HepG2 (cell line): ENCODE measurements around the gene NRBP1. TPM values are rescaled to one million over a fixed set of nuclear protein-coding genes. Genes with fewer than 3 reads are reported as not detected.
A peak's percentile ranks its signal among the peaks of the same experiment; 100 is the strongest.

Source experiments
- ATF1 ChIP-seq: IDR thresholded peaks from 2 replicates; pipeline ENCODE4 v1.6.1; 2016; ENCODE audit warnings: mild to moderate bottlenecking, control low read depth
- BCL3 ChIP-seq: sonication (generic); formaldehyde crosslinking; IDR thresholded peaks from 2 replicates; pipeline ENCODE4 v1.5.1; 2020; ENCODE audit warnings: mild to moderate bottlenecking, missing genetic modification reagents, moderate library complexity
- CBX2 ChIP-seq, 2 experiments: fragments of 200-600 bp in 1 of 2; sonication (generic); formaldehyde crosslinking in 1 of 2; IDR thresholded peaks; 2 replicates each; pipeline versions ENCODE4 v1.7.0 to v1.8.1; 2018 to 2022; ENCODE audit warnings: low read depth in 2 of 2, low read length in 1 of 2, mild to moderate bottlenecking in 1 of 2, missing genetic modification reagents in 1 of 2
- GMEB1 ChIP-seq: sonication (generic); formaldehyde crosslinking; IDR thresholded peaks from 2 replicates; pipeline ENCODE4 v1.5.1; 2020; ENCODE audit warnings: missing genetic modification reagents, mild to moderate bottlenecking, borderline replicate concordance
- GZF1 ChIP-seq: sonication (generic); formaldehyde crosslinking; IDR thresholded peaks from 2 replicates; pipeline ENCODE4 v1.5.1; 2020; ENCODE audit warnings: mild to moderate bottlenecking, missing genetic modification reagents
- HNRNPUL1 ChIP-seq: fragments of 200-400 bp; formaldehyde crosslinking; IDR thresholded peaks from 2 replicates; pipeline ENCODE4 v1.6.1; 2017; ENCODE audit warnings: low read depth, mild to moderate bottlenecking, low read length, moderate library complexity
- IRF9 ChIP-seq: sonication (generic); formaldehyde crosslinking; IDR thresholded peaks from 2 replicates; pipeline ENCODE4 v1.8.0; 2022; ENCODE audit warnings: missing genetic modification reagents, mild to moderate bottlenecking, borderline replicate concordance
- MBD4 ChIP-seq: IDR thresholded peaks from 2 replicates; pipeline ENCODE4 v1.6.1; 2012; ENCODE audit warnings: low read length, inconsistent platforms, borderline replicate concordance
- NFE2 ChIP-seq: sonication (generic); formaldehyde crosslinking; IDR thresholded peaks from 2 replicates; pipeline ENCODE4 v1.4.0; 2020; ENCODE audit warnings: missing genetic modification reagents
- NFKBIZ ChIP-seq: IDR thresholded peaks from 2 replicates; pipeline ENCODE4 v1.6.1; 2018; ENCODE audit warnings: missing genetic modification reagents, missing compliant biosample characterization
- NR2C2 ChIP-seq: sonication (generic); formaldehyde crosslinking; IDR thresholded peaks from 2 replicates; pipeline ENCODE4 v1.4.0; 2020; ENCODE audit warnings: missing genetic modification reagents, mild to moderate bottlenecking, moderate library complexity, borderline replicate concordance
- PHF21A ChIP-seq: sonication (generic); formaldehyde crosslinking; IDR thresholded peaks from 2 replicates; pipeline ENCODE4 v1.5.0; 2020; ENCODE audit warnings: mild to moderate bottlenecking, missing genetic modification reagents
- PTBP1 ChIP-seq: fragments of 200-400 bp; formaldehyde crosslinking; IDR thresholded peaks from 2 replicates; pipeline ENCODE4 v1.6.1; 2018; ENCODE audit warnings: low read length, low read depth; ENCODE audit not compliant: poor library complexity, severe bottlenecking
- SPEN ChIP-seq: sonication (generic); formaldehyde crosslinking; IDR thresholded peaks from 2 replicates; pipeline ENCODE4 v1.5.1; 2020; ENCODE audit warnings: low read depth, mild to moderate bottlenecking, missing genetic modification reagents
- TBP ChIP-seq: sonication (generic); formaldehyde crosslinking; IDR thresholded peaks from 2 replicates; pipeline ENCODE4 v1.5.0; 2020; ENCODE audit warnings: missing genetic modification reagents
- TBX2 ChIP-seq: sonication (generic); formaldehyde crosslinking; IDR thresholded peaks from 2 replicates; pipeline ENCODE4 v1.5.0; 2020; ENCODE audit warnings: missing genetic modification reagents, mild to moderate bottlenecking, borderline replicate concordance
- ZBTB42 ChIP-seq: sonication (generic); formaldehyde crosslinking; IDR thresholded peaks from 2 replicates; pipeline ENCODE4 v1.5.0; 2020; ENCODE audit warnings: mild to moderate bottlenecking, missing genetic modification reagents
- ZMYM2 ChIP-seq: sonication (generic); formaldehyde crosslinking; IDR thresholded peaks from 2 replicates; pipeline ENCODE4 v1.8.0; 2022; ENCODE audit warnings: mild to moderate bottlenecking, missing genetic modification reagents
- ZNF451 ChIP-seq: sonication (generic); formaldehyde crosslinking; IDR thresholded peaks from 2 replicates; pipeline ENCODE4 v1.5.0; 2020; ENCODE audit warnings: mild to moderate bottlenecking, missing genetic modification reagents
- ZNF510 ChIP-seq: sonication (generic); formaldehyde crosslinking; IDR thresholded peaks from 2 replicates; pipeline ENCODE4 v1.4.0; 2020; ENCODE audit warnings: low read depth, mild to moderate bottlenecking, missing genetic modification reagents
- ZNF639 ChIP-seq: conservative IDR thresholded peaks from 2 replicates; pipeline ENCODE4 v1.6.1; 2018; ENCODE audit warnings: missing genetic modification reagents
- ZNF672 ChIP-seq: sonication (generic); formaldehyde crosslinking; IDR thresholded peaks from 2 replicates; pipeline ENCODE4 v1.8.1; 2022; ENCODE audit warnings: missing genetic modification reagents
- ZNF713 ChIP-seq: sonication (generic); formaldehyde crosslinking; IDR thresholded peaks from 2 replicates; pipeline ENCODE4 v1.4.0; 2020; ENCODE audit warnings: mild to moderate bottlenecking, missing genetic modification reagents
- ZSCAN29 ChIP-seq: sonication (generic); formaldehyde crosslinking; conservative IDR thresholded peaks from 2 replicates; pipeline ENCODE4 v1.4.0; 2020; ENCODE audit warnings: mild to moderate bottlenecking, missing genetic modification reagents
- polyA plus RNA-seq, 8 experiments: library from polyadenylated mRNA; depleted of rRNA in 3 of 8; stranded (reverse) in 7 of 8; unstranded in 1 of 8; fragments of >200 nt; fragmentation: Illumina TruSeq in 4 of 8; extraction: Trizol in 4 of 8; gene quantifications; 2 replicates each; pipeline versions ENCODE4 v1.2.1 to v1.2.3, GENCODE V29; 2011 to 2016; ENCODE audit warnings: low read depth in 4 of 8, missing spikeins in 1 of 8, mixed read lengths in 1 of 8; ENCODE audit not compliant: insufficient read depth in 1 of 8
- total RNA-seq, 5 experiments: library from RNA; depleted of rRNA; stranded (reverse); fragments of >200 nt; fragmentation: Illumina TruSeq; extraction: Trizol; gene quantifications; 2 replicates each; pipeline ENCODE4 v1.2.3, GENCODE V29; 2016; ENCODE audit warnings: low read depth in 1 of 5

The NRBP1 gene
- total and polyA plus RNA-seq, 2 of the 13 experiments (the other 11 are each of a cell fraction or from before 2014, with no cell fraction given), result 165 to 240 TPM

GRCh38 chr2:27489498-27490397 is 61.3 kb downstream of the NRBP1 start, which contains the start of gene IFT172 (continued):
- TF ChIP-seq IRF9 (CRISPR knock-in tag), result peak; percentile 60; the same call in 1 of the 2 replicates
- TF ChIP-seq NR2C2 (CRISPR knock-in tag), result peak; percentile 94
- no peak for TF ChIP-seq PTBP1
- TF ChIP-seq SPEN (CRISPR knock-in tag), result peak; percentile 64
- 0 out of 2 replicates have a peak, but pooled peaks have one; percentile 73 for TF ChIP-seq BCL3 (CRISPR knock-in tag)
- no peak for TF ChIP-seq TBP (CRISPR knock-in tag)
- TF ChIP-seq ZMYM2 (CRISPR knock-in tag), result no peak
- TF ChIP-seq ZNF672 (CRISPR knock-in tag), result no peak
- TF ChIP-seq ATF1, result peak; percentile 95
- peak; percentile 78; the same call in 1 of the 2 replicates for TF ChIP-seq TBX2 (CRISPR knock-in tag)
- peak; percentile 72; the same call in 1 of the 2 replicates for TF ChIP-seq ZBTB42 (CRISPR knock-in tag)
- peak; percentile 98 for TF ChIP-seq GMEB1
- no peak for TF ChIP-seq ZNF713 (CRISPR knock-in tag)
- peak; percentile 76; the same call in 1 of the 2 replicates for TF ChIP-seq ZNF639 (CRISPR knock-in tag)
- TF ChIP-seq CBX2 (IDR thresholded peaks at IDR 0.05; ENCODE audit: low read depth, low read length), result no peak
- no peak for TF ChIP-seq CBX2 (CRISPR knock-in tag; IDR thresholded peaks at IDR 0.05; ENCODE audit: low read depth)
- TF ChIP-seq PHF21A, result no peak
- no peak for TF ChIP-seq NFE2 (CRISPR knock-in tag)
- peak; percentile 50; the same call in 1 of the 2 replicates for TF ChIP-seq NFKBIZ
- no peak for TF ChIP-seq MBD4
- TF ChIP-seq ZNF451 (CRISPR knock-in tag), result peak; percentile 81; the same call in 1 of the 2 replicates
- TF ChIP-seq HNRNPUL1, result no peak
- no peak for TF ChIP-seq ZNF510
- no peak for TF ChIP-seq GZF1 (CRISPR knock-in tag)
- TF ChIP-seq ZSCAN29 (CRISPR knock-in tag), result peak; percentile 30; the same call in 1 of the 2 replicates
